CD14-positive monocyte (primary cell): Measurements from ENCODE around the gene SINHCAF. TPM values are rescaled to one million over a fixed set of nuclear protein-coding genes. Genes with fewer than 3 reads are reported as not detected.

Source experiments
- DNase-seq, 3 donors: peaks; one replicate each; pipeline ENCODE4 v3.0.0-alpha.2; 2011 to 2022
- H2AFZ ChIP-seq: 2 replicates; pipeline ENCODE4 v1.6.0; 2012; ENCODE audit warnings: mild to moderate bottlenecking, low read depth, low read length, inconsistent platforms; ENCODE audit not compliant: insufficient read depth, poor library complexity, severe bottlenecking
- H3K27ac ChIP-seq, 2 donors: 1 replicate in 1 of 2; 2 replicates in 1 of 2; pipeline ENCODE4 v1.5.1; 2012 to 2013; ENCODE audit warnings: low read length in 2 of 2, control low read depth in 1 of 2, inconsistent platforms in 1 of 2, low read depth in 1 of 2, mild to moderate bottlenecking in 1 of 2
- H3K27me3 ChIP-seq, 2 donors: one replicate each; pipeline versions ENCODE4 v1.6.0 to v1.6.1; 2011 to 2013; ENCODE audit warnings: low read length in 2 of 2; ENCODE audit not compliant: control insufficient read depth in 2 of 2, insufficient read depth in 2 of 2
- H3K36me3 ChIP-seq, 2 donors: replicated peaks in 1 of 2; 1 replicate in 1 of 2; 2 replicates in 1 of 2; pipeline versions ENCODE4 v1.5.1 to v1.6.1; 2012 to 2013; ENCODE audit warnings: low read length in 2 of 2, control low read depth in 1 of 2, inconsistent platforms in 1 of 2, mild to moderate bottlenecking in 1 of 2; ENCODE audit not compliant: insufficient read depth in 2 of 2, control insufficient read depth in 1 of 2
- H3K4me1 ChIP-seq, 2 donors: 1 replicate in 1 of 2; 2 replicates in 1 of 2; pipeline versions ENCODE4 v1.5.1 to v1.6.1; 2012 to 2013; ENCODE audit warnings: low read length in 2 of 2, control low read depth in 1 of 2, inconsistent platforms in 1 of 2, mild to moderate bottlenecking in 1 of 2, moderate library complexity in 1 of 2; ENCODE audit not compliant: insufficient read depth in 2 of 2, control insufficient read depth in 1 of 2
- H3K4me2 ChIP-seq: replicated peaks from 2 replicates; pipeline ENCODE3; 2012; ENCODE audit warnings: low read length, moderate library complexity, mild to moderate bottlenecking; ENCODE audit not compliant: poor library complexity, severe bottlenecking; ENCODE audit errors: extremely low read depth
- H3K4me3 ChIP-seq, 3 experiments: fragments of 200-600 bp in 1 of 3; sonication (generic) in 1 of 3; replicated peaks in 1 of 3; 1 replicate in 2 of 3; 2 replicates in 1 of 3; pipeline ENCODE4 v1.5.1; 2011 to 2013; ENCODE audit warnings: low read length in 3 of 3, mild to moderate bottlenecking in 3 of 3, control low read depth in 2 of 3, low read depth in 2 of 3, inconsistent platforms in 1 of 3, moderate library complexity in 1 of 3
- H3K79me2 ChIP-seq: 2 replicates; pipeline ENCODE4 v1.6.0; 2012; ENCODE audit warnings: mild to moderate bottlenecking, control low read depth, inconsistent platforms, low read length, moderate library complexity; ENCODE audit not compliant: insufficient read depth
- H3K9ac ChIP-seq: 2 replicates; pipeline ENCODE4 v1.6.0; 2017; ENCODE audit warnings: low read length, mild to moderate bottlenecking; ENCODE audit not compliant: insufficient read depth, poor library complexity, severe bottlenecking
- H3K9me3 ChIP-seq, 2 donors: replicated peaks in 1 of 2; 1 replicate in 1 of 2; 2 replicates in 1 of 2; pipeline versions ENCODE4 v1.5.1 to v1.6.1; 2012 to 2013; ENCODE audit warnings: low read length in 2 of 2, control low read depth in 1 of 2; ENCODE audit not compliant: control insufficient read depth in 1 of 2, insufficient read depth in 1 of 2
- H4K20me1 ChIP-seq: 2 replicates; pipeline ENCODE4 v1.6.0; 2012; ENCODE audit warnings: mild to moderate bottlenecking, low read length, control low read depth, moderate library complexity; ENCODE audit not compliant: insufficient read depth
- H3K27ac Mint-ChIP-seq, 7 donors: one replicate each; pipeline ENCODE4 v1.8.0; 2020; ENCODE audit warnings: mild to moderate bottlenecking in 7 of 7, mixed read lengths in 7 of 7, moderate library complexity in 6 of 7, inconsistent platforms in 2 of 7
- H3K27me3 Mint-ChIP-seq, 3 donors: one replicate each; pipeline ENCODE4 v1.8.0; 2021 to 2022; ENCODE audit warnings: low read depth in 3 of 3, mild to moderate bottlenecking in 3 of 3, mixed read lengths in 3 of 3, moderate library complexity in 3 of 3, inconsistent platforms in 1 of 3
- H3K36me3 Mint-ChIP-seq, 2 donors: one replicate each; pipeline ENCODE4 v1.8.0; 2020; ENCODE audit warnings: mixed read lengths in 2 of 2, inconsistent platforms in 1 of 2, mild to moderate bottlenecking in 1 of 2
- H3K4me1 Mint-ChIP-seq: one replicate; pipeline ENCODE4 v1.8.0; 2020; ENCODE audit warnings: mild to moderate bottlenecking, mixed read lengths
- H3K4me3 Mint-ChIP-seq, 2 donors: one replicate each; pipeline ENCODE4 v1.8.0; 2020; ENCODE audit warnings: mild to moderate bottlenecking in 2 of 2, mixed read lengths in 2 of 2, moderate library complexity in 1 of 2
- H3K9me3 Mint-ChIP-seq, 7 donors: one replicate each; pipeline ENCODE4 v1.8.0; 2020 to 2022; ENCODE audit warnings: mixed read lengths in 7 of 7, mild to moderate bottlenecking in 6 of 7, moderate library complexity in 6 of 7, inconsistent platforms in 2 of 7
- WGBS: methylation state at CpG from one replicate; pipeline ENCODE4 v1.1.5; 2013; ENCODE audit warnings: missing lambda C conversion rate; ENCODE audit not compliant: insufficient coverage; 5-methylcytosine and 5-hydroxymethylcytosine counted together
- intact Hi-C, 2 donors: fragments of 100-400 bp; cut with micrococcal nuclease; formaldehyde crosslinking; loops; one replicate each; pipeline versions ENCODE4 v1.15.0 to v1.15.1; 2023
- polyA plus RNA-seq, 3 donors: library from polyadenylated mRNA; depleted of rRNA in 1 of 3; unstranded in 2 of 3; stranded (reverse) in 1 of 3; fragments of 300-500 nt in 2 of 3; fragments of >200 nt in 1 of 3; fragmentation: Illumina TruSeq in 2 of 3; gene quantifications; 1 replicate in 2 of 3; 2 replicates in 1 of 3; pipeline ENCODE4 v1.2.3, GENCODE V29; 2012 to 2021
- TF ChIP-seq, protein P1 (sequence below): fragments of 200-600 bp; IDR thresholded peaks from one replicate; pipeline ENCODE4 v1.8.0; 2022; ENCODE audit warnings: antibody characterized with exemption, mild to moderate bottlenecking

Gene SINHCAF
- polyA plus RNA-seq, 3 donors = 14.2 to 20.2 (median 20.1) TPM

GRCh38 chr12:31369712-31370521 is 44.0 kb upstream of the SINHCAF start:
- Mint-ChIP-seq H3K4me1 (peaks cover 23% of the 10 kb centered on the region), H3K27ac (peak overlapping the region in 3 of 7 donors; percentile 5 to 78 (median 37)), H3K36me3 (no peaks in the 10 kb centered on the region), H3K9me3 (peaks cover 0 to 2% (median 0%) of the 10 kb centered on the region in 7 donors), H3K27me3 (peaks cover 0 to 2% (median under 1%) of the 10 kb centered on the region in 3 donors), H3K4me3 (peak overlapping the region; percentile 39 to 81)
- peaks cover 13 to 20% of the 10 kb centered on the region in 2 donors for H3K4me1 ChIP-seq
- H3K36me3 ChIP-seq = no peaks in the 10 kb centered on the region
- TF ChIP-seq, protein P1, sequence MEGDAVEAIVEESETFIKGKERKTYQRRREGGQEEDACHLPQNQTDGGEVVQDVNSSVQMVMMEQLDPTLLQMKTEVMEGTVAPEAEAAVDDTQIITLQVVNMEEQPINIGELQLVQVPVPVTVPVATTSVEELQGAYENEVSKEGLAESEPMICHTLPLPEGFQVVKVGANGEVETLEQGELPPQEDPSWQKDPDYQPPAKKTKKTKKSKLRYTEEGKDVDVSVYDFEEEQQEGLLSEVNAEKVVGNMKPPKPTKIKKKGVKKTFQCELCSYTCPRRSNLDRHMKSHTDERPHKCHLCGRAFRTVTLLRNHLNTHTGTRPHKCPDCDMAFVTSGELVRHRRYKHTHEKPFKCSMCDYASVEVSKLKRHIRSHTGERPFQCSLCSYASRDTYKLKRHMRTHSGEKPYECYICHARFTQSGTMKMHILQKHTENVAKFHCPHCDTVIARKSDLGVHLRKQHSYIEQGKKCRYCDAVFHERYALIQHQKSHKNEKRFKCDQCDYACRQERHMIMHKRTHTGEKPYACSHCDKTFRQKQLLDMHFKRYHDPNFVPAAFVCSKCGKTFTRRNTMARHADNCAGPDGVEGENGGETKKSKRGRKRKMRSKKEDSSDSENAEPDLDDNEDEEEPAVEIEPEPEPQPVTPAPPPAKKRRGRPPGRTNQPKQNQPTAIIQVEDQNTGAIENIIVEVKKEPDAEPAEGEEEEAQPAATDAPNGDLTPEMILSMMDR = no peak
- 93% methylated on average over 8 of the region's 21 CpGs for WGBS
- no peaks in the 10 kb centered on the region for H3K79me2 ChIP-seq
- H3K4me2 ChIP-seq = peak overlapping the region; percentile 55
- peak overlapping the region in 1 of 2 donors; percentile 15 for H3K27ac ChIP-seq
- H4K20me1 ChIP-seq = no peaks in the 10 kb centered on the region
- no peaks in the 10 kb centered on the region for H3K9me3 ChIP-seq
- no peak for DNase-seq
- no peaks in the 10 kb centered on the region for H3K27me3 ChIP-seq
- intact Hi-C loops = no loop called here
- no peak overlapping the region for H3K9ac ChIP-seq
- peak overlapping the region in 1 of 3 experiments; percentile 33 for H3K4me3 ChIP-seq
- peak overlapping the region; percentile 78 for H2AFZ ChIP-seq

DNA sequence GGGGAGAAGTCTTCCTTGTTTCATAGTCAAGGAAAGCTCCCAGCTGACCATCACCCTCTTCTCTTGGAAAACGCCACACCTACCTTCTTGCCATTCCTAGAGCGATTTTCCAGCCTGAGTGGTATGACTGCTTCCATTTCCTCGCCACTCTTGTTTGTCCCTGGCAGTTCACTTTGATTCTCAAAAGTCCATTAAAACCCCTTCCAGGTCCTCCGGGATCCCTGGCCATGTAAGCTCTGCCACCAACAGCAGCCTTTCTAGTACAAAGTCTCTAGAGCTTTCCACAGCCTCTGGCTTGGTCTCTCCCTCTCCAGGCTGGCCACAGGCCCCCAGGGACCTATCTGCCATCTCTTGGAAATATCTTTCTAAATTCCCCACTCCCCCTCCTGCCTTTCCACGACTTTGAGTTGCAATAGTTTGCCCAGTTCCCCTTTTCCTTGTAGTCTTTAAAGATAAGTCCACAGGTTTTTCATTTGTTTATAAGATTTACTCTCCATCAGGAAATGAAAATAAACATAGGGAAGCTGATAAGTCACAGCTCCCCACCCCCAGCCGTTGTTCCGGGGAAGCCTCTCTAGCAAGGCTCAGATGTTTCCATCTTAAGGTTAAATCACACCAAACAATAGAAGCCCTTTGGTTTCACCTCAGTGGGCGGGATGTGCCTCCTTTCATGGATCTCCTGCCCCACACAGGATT is 42.9 kb upstream of the SINHCAF start:
- H3K4me3 ChIP-seq = no peak overlapping the region
- H3K4me2 ChIP-seq = no peak overlapping the region
- Mint-ChIP-seq H3K9me3 (no peaks in the 10 kb centered on the region), H3K4me3 (no peak overlapping the region), H3K4me1 (peaks cover 23% of the 10 kb centered on the region), H3K27me3 (peaks cover 0 to 3% (median 1%) of the 10 kb centered on the region in 3 donors), H3K36me3 (no peaks in the 10 kb centered on the region), H3K27ac (peak overlapping the region in 1 of 7 donors; percentile 32)
- peaks cover 13 to 20% of the 10 kb centered on the region in 2 donors for H3K4me1 ChIP-seq
- H3K79me2 ChIP-seq = no peaks in the 10 kb centered on the region
- no peak overlapping the region for H2AFZ ChIP-seq
- no peaks in the 10 kb centered on the region for H3K9me3 ChIP-seq
- intact Hi-C loops = no loop called here
- TF ChIP-seq, protein P1 = no peak
- H3K27me3 ChIP-seq = no peaks in the 10 kb centered on the region
- H3K27ac ChIP-seq = no peak overlapping the region
- no peak overlapping the region for H3K9ac ChIP-seq
- WGBS = 67% methylated on average over 6 of the region's 8 CpGs
- H4K20me1 ChIP-seq = no peaks in the 10 kb centered on the region
- no peak for DNase-seq
- H3K36me3 ChIP-seq = no peaks in the 10 kb centered on the region
